ENCODE measurements around the gene ZYX.

DNA sequence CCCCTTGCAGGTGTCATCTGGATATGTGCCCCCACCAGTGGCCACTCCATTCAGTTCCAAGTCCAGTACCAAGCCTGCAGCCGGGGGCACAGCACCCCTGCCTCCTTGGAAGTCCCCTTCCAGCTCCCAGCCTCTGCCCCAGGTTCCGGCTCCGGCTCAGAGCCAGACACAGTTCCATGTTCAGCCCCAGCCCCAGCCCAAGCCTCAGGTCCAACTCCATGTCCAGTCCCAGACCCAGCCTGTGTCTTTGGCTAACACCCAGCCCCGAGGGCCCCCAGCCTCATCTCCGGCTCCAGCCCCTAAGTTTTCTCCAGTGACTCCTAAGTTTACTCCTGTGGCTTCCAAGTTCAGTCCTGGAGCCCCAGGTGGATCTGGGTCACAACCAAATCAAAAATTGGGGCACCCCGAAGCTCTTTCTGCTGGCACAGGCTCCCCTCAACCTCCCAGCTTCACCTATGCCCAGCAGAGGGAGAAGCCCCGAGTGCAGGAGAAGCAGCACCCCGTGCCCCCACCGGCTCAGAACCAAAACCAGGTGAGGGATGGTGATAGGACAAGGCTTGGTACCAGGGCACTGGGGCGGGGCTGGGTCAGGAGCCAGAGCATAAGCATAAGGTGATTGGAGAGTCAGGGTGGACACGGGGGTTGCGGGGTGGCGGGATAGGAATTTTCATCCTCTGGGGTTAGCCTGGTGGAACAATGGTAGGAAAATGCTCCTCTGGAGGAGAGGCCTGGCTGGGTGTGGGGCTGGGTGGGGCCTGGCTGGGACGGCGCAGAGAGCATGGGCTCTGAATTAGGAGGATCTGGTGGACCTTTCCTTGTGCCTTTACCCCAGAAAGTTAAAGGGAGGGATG, 1.9 kb downstream of the ZYX start:
- TF ChIP-seq, protein P1, sequence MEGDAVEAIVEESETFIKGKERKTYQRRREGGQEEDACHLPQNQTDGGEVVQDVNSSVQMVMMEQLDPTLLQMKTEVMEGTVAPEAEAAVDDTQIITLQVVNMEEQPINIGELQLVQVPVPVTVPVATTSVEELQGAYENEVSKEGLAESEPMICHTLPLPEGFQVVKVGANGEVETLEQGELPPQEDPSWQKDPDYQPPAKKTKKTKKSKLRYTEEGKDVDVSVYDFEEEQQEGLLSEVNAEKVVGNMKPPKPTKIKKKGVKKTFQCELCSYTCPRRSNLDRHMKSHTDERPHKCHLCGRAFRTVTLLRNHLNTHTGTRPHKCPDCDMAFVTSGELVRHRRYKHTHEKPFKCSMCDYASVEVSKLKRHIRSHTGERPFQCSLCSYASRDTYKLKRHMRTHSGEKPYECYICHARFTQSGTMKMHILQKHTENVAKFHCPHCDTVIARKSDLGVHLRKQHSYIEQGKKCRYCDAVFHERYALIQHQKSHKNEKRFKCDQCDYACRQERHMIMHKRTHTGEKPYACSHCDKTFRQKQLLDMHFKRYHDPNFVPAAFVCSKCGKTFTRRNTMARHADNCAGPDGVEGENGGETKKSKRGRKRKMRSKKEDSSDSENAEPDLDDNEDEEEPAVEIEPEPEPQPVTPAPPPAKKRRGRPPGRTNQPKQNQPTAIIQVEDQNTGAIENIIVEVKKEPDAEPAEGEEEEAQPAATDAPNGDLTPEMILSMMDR (conservative IDR thresholded peaks at IDR 0.05 in 1 of 2, IDR thresholded peaks at IDR 0.05 in 1 of 2; ENCODE audit: low read depth in 1 of 2, low read length in 2 of 2): no peak
- no peak for TF ChIP-seq EZH2 (IDR thresholded peaks at IDR 0.05; ENCODE audit: low read length, missing control alignments)
